Occipital lobe (tissue), 3 donors: ENCODE data around the gene C16orf95. TPM values are rescaled to one million over a fixed set of nuclear protein-coding genes. Genes with fewer than 3 reads are reported as not detected.

Experiments
- DNase-seq: peaks from one replicate; lab custom pipeline; 2025; lab: John Stamatoyannopoulos, UW
- small RNA-seq: library from RNA; depleted of rRNA; stranded (forward); fragments of <200 nt; gene quantifications from one replicate; pipeline ENCODE3, GENCODE V24; 2014
- total RNA-seq: library from RNA; depleted of rRNA; stranded (reverse); fragments of >200 nt; gene quantifications from one replicate; pipeline ENCODE4 v1.2.3, GENCODE V29; 2014

C16orf95 gene
- total RNA-seq, 1 donor from 2014 or later: 3.1 TPM

DNA sequence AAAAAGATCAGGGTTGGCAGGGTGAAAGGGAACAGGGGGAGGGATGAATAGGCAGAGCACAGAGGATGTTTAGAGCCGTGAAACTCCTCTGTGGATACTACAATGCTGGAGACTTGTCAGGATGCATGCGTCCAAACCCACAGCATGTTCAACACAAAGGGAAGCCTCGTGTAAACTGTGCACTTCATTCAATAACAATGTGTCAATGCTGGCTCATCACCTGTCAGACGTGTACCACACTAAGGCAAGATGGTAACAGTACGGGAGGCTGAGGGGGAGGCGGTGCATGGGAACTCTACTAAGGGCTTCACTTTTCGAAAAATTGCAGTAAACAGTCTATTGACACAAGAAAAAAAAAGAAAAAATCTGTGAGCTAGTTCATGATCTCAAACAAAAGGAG lies 63.7 kb downstream of the C16orf95 start:
- DNase-seq: no peak

Small RNA genes within 50 kb of the gene (small RNA-seq; reads per million reads assigned to genes)
- gene AC010531.2: not detected

Other genes with a start within 250 kb of the C16orf95 start
- 25.6 TPM for gene FBXO31, start 66.4 kb upstream of the C16orf95 start, total RNA-seq
- gene MAP1LC3B, start 74.9 kb upstream of the C16orf95 start, total RNA-seq: 18.2 TPM
- 33.2 TPM for gene ZCCHC14, start 175.6 kb upstream of the C16orf95 start, total RNA-seq